Coronary artery (tissue), 2 donors: ENCODE results near the gene ZNRF2.

ENCODE experiments used
- DNase-seq: peaks from one replicate; pipeline ENCODE4 v3.0.0-alpha.2; 2017; ENCODE audit warnings: low spot score
- H3K27ac ChIP-seq, 2 donors: fragments of 200-600 bp; sonication (generic); one replicate each; pipeline ENCODE4 v1.5.1; 2016 to 2019
- H3K4me3 ChIP-seq: fragments of 200-600 bp; sonication (generic); 2 replicates; pipeline ENCODE4 v1.5.1; 2016; ENCODE audit warnings: mild to moderate bottlenecking, moderate library complexity
- TF ChIP-seq, protein P1 (sequence below): fragments of 200-600 bp; sonication (generic); IDR thresholded peaks from one replicate; pipeline ENCODE4 v1.5.1; 2019; ENCODE audit warnings: antibody characterized with exemption

Gene ZNRF2

GRCh38 chr7:30252885-30253795, 31.3 kb upstream of the ZNRF2 start:
- Histone ChIP-seq H3K4me3 (no peak overlapping the region), H3K27ac (peak overlapping the region in 1 of 2 donors; percentile 46)
- TF ChIP-seq, protein P1, sequence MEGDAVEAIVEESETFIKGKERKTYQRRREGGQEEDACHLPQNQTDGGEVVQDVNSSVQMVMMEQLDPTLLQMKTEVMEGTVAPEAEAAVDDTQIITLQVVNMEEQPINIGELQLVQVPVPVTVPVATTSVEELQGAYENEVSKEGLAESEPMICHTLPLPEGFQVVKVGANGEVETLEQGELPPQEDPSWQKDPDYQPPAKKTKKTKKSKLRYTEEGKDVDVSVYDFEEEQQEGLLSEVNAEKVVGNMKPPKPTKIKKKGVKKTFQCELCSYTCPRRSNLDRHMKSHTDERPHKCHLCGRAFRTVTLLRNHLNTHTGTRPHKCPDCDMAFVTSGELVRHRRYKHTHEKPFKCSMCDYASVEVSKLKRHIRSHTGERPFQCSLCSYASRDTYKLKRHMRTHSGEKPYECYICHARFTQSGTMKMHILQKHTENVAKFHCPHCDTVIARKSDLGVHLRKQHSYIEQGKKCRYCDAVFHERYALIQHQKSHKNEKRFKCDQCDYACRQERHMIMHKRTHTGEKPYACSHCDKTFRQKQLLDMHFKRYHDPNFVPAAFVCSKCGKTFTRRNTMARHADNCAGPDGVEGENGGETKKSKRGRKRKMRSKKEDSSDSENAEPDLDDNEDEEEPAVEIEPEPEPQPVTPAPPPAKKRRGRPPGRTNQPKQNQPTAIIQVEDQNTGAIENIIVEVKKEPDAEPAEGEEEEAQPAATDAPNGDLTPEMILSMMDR = no peak
- no peak for DNase-seq

- H3K27ac ChIP-seq = no peak overlapping the region
- no peak overlapping the region for H3K4me3 ChIP-seq
- TF ChIP-seq, protein P1 = no peak
- DNase-seq = no peak
Observed at GRCh38 chr7:30253796-30254165, 30.6 kb upstream of the ZNRF2 start.

DNA sequence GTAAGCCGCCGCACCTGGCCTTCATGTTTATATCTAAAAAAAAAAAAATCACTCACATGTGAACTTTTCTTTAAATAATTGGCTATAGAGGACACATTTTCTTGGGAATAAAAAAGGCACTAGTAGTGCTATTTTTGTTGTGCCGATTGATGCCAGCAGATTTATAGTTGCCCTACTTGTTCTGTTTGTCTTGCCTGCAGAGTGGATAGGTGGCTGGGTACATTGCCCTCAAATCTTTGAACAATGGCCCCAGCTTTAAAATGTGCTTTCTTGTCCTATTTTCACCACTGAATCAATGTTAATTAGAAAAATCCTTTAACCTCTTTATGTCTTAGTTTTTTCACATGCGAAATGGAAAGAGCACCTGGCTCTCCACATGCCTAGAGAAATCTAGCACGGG, 30.1 kb upstream of the ZNRF2 start:
- H3K27ac ChIP-seq = no peak overlapping the region
- no peak for DNase-seq
- TF ChIP-seq, protein P1 = no peak
- no peak overlapping the region for H3K4me3 ChIP-seq

- DNase-seq = no peak
- no peak overlapping the region for H3K27ac ChIP-seq
- no peak overlapping the region for H3K4me3 ChIP-seq
- TF ChIP-seq, protein P1 = no peak
Observed at GRCh38 chr7:30254717-30255063, 29.7 kb upstream of the ZNRF2 start.

DNA sequence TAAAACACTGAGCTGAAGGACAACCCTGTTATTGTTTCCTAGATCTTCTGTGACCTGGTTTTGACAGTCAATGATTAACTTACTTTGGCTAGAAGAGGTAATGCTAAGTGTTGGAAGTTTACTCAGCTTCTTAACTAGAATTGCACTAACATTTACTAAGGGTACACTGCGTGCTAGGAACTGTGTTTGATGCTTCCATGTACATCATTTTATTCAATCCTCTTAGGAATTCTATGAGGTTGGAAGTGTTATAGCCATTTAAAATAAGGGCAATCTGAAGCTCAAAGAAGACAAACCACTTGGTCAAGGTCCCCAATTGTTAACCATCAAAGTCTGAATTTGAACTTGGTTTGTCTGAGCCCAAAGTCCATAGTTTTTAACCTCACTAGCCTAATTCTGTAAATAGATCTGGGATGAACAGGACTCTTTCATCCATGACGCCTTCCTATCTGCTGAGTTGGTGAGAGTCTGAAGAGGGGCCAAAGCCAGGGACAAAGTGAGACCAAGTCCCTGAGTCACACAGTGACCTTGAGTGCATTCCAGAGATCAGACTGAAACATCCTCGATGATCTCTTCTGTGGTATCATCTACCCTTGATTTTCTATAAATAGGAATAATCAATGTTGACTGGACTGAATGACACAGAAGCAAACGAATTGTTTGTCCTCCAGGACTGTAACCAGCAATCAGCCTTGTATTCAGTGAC, 29.2 kb upstream of the ZNRF2 start:
- no peak for DNase-seq
- TF ChIP-seq, protein P1 = no peak
- Histone ChIP-seq H3K27ac (no peak overlapping the region), H3K4me3 (no peak overlapping the region)

- Histone ChIP-seq H3K4me3 (no peak overlapping the region), H3K27ac (no peak overlapping the region)
- DNase-seq = no peak
- TF ChIP-seq, protein P1 = no peak
Observed at GRCh38 chr7:30256349-30256858, 28.0 kb upstream of the ZNRF2 start.
